Nephron (organoid): ENCODE data around the gene CCP110.
A peak's percentile ranks its signal among the peaks of the same experiment; 100 is the strongest.

Source experiments
- H3K27ac Mint-ChIP-seq, 3 experiments: 2 replicates each; pipeline ENCODE4 v1.8.0; 2020; ENCODE audit warnings: mixed read lengths in 3 of 3, mild to moderate bottlenecking in 2 of 3, moderate library complexity in 1 of 3
- H3K27me3 Mint-ChIP-seq: 2 replicates; pipeline ENCODE4 v1.8.0; 2021; ENCODE audit warnings: low read depth, mild to moderate bottlenecking, moderate library complexity, mixed read lengths
- H3K36me3 Mint-ChIP-seq: 2 replicates; pipeline ENCODE4 v1.8.0; 2020; ENCODE audit warnings: low read depth, mixed read lengths
- H3K4me1 Mint-ChIP-seq: 2 replicates; pipeline ENCODE4 v1.8.0; 2020; ENCODE audit warnings: mixed read lengths
- H3K4me3 Mint-ChIP-seq, 3 experiments: 2 replicates each; pipeline ENCODE4 v1.8.0; 2020; ENCODE audit warnings: mild to moderate bottlenecking in 3 of 3, mixed read lengths in 3 of 3, moderate library complexity in 2 of 3
- H3K9me3 Mint-ChIP-seq: 2 replicates; pipeline ENCODE4 v1.8.0; 2020; ENCODE audit warnings: mixed read lengths
- CTCF ChIP-seq, 3 experiments: fragments of 200-600 bp; sonication (generic); IDR thresholded peaks; one replicate each; pipeline ENCODE4 v1.5.0; 2021; ENCODE audit warnings: antibody characterized with exemption in 3 of 3; ENCODE audit not compliant: unreplicated experiment in 3 of 3

CCP110 gene

DNA sequence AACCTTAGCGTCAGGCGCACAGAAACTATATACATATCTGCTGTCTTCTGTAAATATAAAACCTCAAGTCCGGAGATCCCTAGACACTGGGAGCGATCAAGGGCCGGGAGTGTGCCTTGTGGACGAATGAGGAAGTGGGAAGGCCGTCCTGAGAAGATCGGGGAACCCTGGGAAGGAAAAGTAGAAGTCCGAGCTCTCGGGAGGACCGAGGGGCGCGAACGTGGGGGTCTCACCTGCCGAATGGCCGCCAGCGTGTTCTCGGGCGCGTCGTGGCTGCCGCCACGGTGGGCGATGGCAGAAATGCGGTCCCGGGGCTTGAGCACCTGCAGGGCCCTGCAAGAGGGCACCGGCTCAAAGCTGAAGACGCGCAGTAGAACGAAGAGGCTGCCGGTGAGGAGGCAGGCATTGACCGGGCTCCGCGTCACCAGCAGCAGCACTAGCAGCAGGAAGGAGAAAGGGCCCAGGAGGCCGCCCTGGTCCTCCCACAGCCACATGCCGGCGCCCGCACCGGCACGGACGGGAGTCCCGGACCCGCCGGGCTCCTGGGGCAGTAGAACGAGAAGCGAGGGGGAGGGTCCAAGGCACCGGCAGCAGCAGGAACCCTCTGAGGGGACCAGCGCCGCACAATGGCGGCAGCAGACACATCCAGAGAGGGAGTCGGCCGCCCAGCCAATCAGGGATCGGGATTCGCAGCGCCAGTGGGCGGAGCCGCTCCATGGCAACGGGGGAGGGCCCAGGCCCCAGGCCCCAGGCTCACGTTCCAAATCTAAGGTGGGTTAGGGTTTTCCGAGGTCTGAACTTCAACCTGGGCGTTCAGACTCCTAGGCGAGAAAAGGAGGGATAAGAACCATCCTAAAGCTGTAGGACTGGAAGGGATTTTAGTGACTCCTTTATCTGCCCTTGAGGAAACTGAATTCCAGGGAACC lies 2.0 kb upstream of the CCP110 start, which contains the start of gene GDE1:
Gene GDE1, minus strand, starts transcription at position 628 of the 926 bp plus-strand sequence. Its CDS starts 134 bp downstream, at position 494.
- H3K9me3 Mint-ChIP-seq, result no peaks in the 10 kb centered on the region
- H3K36me3 Mint-ChIP-seq, result peaks cover 9% of the 10 kb centered on the region
- peak within 1 kb of the TSS; percentile 69 to 92 (median 84) for H3K27ac Mint-ChIP-seq
- peaks cover 45% of the 10 kb centered on the region for H3K4me1 Mint-ChIP-seq
- H3K27me3 Mint-ChIP-seq, result no peaks in the 10 kb centered on the region
- H3K4me3 Mint-ChIP-seq, result peak within 1 kb of the TSS; percentile 90 to 94 (median 92)
- peak; percentile 15 to 41 (median 20) for TF ChIP-seq CTCF (IDR thresholded peaks at IDR 0.05; ENCODE audit: unreplicated experiment in 3 of 3)

DNA sequence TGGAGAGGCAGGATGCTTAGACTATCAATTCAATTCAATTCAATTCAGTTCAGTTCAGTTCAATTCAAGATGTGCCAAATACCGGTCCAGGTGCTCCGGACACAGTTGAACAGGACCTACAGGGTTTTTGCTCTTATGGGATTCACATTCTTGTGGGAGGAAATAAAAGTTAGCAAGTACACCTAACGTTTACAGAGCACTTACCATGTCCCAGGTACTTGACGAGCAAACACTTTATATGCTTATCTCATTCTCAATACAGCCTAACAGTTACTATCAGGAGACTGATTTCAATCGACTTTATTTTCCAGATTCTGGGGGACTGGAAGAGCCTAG lies 1.4 kb upstream of the CCP110 start:
- no peaks in the 10 kb centered on the region for H3K9me3 Mint-ChIP-seq
- TF ChIP-seq CTCF (IDR thresholded peaks at IDR 0.05; ENCODE audit: unreplicated experiment in 3 of 3), result no peak
- peak overlapping the region; percentile 69 to 92 (median 84) for H3K27ac Mint-ChIP-seq
- H3K27me3 Mint-ChIP-seq, result no peaks in the 10 kb centered on the region
- peak overlapping the region; percentile 90 to 94 (median 92) for H3K4me3 Mint-ChIP-seq
- peaks cover 45% of the 10 kb centered on the region for H3K4me1 Mint-ChIP-seq
- H3K36me3 Mint-ChIP-seq, result peaks cover 3% of the 10 kb centered on the region

DNA sequence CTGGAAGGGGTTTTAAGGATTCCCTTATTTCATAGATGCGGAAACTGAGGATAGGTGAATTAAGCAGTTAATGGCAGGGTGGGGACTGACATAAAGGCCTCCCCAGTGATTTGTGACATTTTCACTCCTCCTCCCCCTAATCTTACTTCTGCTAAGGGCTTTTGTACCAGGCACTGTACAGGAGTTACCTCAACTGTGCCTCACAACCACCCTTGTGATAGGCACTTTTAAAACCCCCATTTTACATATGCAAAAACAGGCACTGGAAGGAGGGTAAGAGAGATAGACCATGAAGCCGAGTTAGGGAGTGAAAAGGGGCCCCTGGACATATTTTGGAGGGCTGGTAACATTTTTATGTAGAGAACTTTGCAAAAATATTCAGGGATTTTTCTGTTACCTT lies 982 bp upstream of the CCP110 start:
- H3K9me3 Mint-ChIP-seq, result no peaks in the 10 kb centered on the region
- H3K36me3 Mint-ChIP-seq, result no peaks in the 10 kb centered on the region
- no peak for TF ChIP-seq CTCF (IDR thresholded peaks at IDR 0.05; ENCODE audit: unreplicated experiment in 3 of 3)
- H3K27ac Mint-ChIP-seq, result peak overlapping the region; percentile 69 to 92 (median 84)
- no peaks in the 10 kb centered on the region for H3K27me3 Mint-ChIP-seq
- peak overlapping the region; percentile 90 to 94 (median 94) for H3K4me3 Mint-ChIP-seq
- H3K4me1 Mint-ChIP-seq, result peaks cover 45% of the 10 kb centered on the region

- TF ChIP-seq CTCF (IDR thresholded peaks at IDR 0.05; ENCODE audit: unreplicated experiment in 3 of 3), result no peak
- H3K4me3 Mint-ChIP-seq, result peak overlapping the region; percentile 94 to 96 (median 95)
- H3K27me3 Mint-ChIP-seq, result no peaks in the 10 kb centered on the region
- H3K36me3 Mint-ChIP-seq, result peaks cover under 1% of the 10 kb centered on the region
- no peaks in the 10 kb centered on the region for H3K9me3 Mint-ChIP-seq
- no peak overlapping the region for H3K27ac Mint-ChIP-seq
- peaks cover 45% of the 10 kb centered on the region for H3K4me1 Mint-ChIP-seq
Observed at GRCh38 chr16:19523184-19523558, 571 bp upstream of the CCP110 start.

DNA sequence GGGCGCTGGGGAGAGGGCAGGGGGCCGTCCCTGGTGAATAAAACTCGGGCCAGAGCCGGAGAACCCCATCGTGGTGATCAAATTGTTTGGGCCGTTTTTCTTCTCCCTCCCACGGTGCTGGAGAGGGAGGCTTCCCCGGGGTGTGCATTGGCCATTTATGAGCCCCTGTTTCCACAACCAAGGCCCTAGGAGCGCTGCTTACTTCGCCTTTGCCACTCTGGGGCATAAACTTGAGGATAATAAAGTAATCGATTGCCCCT lies 544 bp downstream of the CCP110 start:
- no peak for TF ChIP-seq CTCF (IDR thresholded peaks at IDR 0.05; ENCODE audit: unreplicated experiment in 3 of 3)
- H3K4me3 Mint-ChIP-seq, result peak overlapping the region; percentile 94 to 96 (median 95)
- peaks cover 38% of the 10 kb centered on the region for H3K4me1 Mint-ChIP-seq
- H3K9me3 Mint-ChIP-seq, result no peaks in the 10 kb centered on the region
- H3K27me3 Mint-ChIP-seq, result no peaks in the 10 kb centered on the region
- H3K27ac Mint-ChIP-seq, result peak overlapping the region; percentile 37 to 77 (median 54)
- H3K36me3 Mint-ChIP-seq, result peaks cover 9% of the 10 kb centered on the region
